Naive thymus-derived CD4-positive, alpha-beta T cell (primary cell): Measurements from ENCODE around the gene SHC2. TPM values are rescaled to one million over a fixed set of nuclear protein-coding genes. Genes with fewer than 3 reads are reported as not detected.
A peak's percentile ranks its signal among the peaks of the same experiment; 100 is the strongest.

Experiments
- ATAC-seq: fragments of 150-1000 bp; cut with Tn5 transposase; 2 replicates; pipeline ENCODE4 v1.10.0; 2021; ENCODE audit warnings: mild to moderate bottlenecking, moderate library complexity
- CTCF ChIA-PET: fragments of 350-600 bp; sonication (Branson Sonifier 250); formaldehyde crosslinking; loops from one replicate; lab custom pipeline; 2021; ENCODE audit warnings: antibody characterized with exemption; lab: Charles Lee
- POLR2A ChIA-PET: fragments of 350-600 bp; sonication (Branson Sonifier 250); formaldehyde crosslinking; loops from one replicate; lab custom pipeline; 2021; ENCODE audit warnings: antibody characterized with exemption, inconsistent platforms; lab: Charles Lee
- DNase-seq, 9 donors: peaks; one replicate each; pipeline versions ENCODE4 v3.0.0 to v3.0.0-alpha.2; 2020 to 2022; ENCODE audit warnings: mixed read lengths in 1 of 9
- H3K27ac ChIP-seq: one replicate; pipeline ENCODE4 v1.7.0; 2013; ENCODE audit warnings: mild to moderate bottlenecking, low read depth, low read length, moderate library complexity
- H3K27me3 ChIP-seq, 2 donors: one replicate each; pipeline ENCODE4 v1.7.0; 2013; ENCODE audit warnings: low read length in 2 of 2, mild to moderate bottlenecking in 2 of 2, moderate library complexity in 2 of 2; ENCODE audit not compliant: control insufficient read depth in 2 of 2, insufficient read depth in 2 of 2
- H3K36me3 ChIP-seq, 3 experiments: 1 replicate in 2 of 3; 2 replicates in 1 of 3; pipeline ENCODE4 v1.7.0; 2013; ENCODE audit warnings: low read length in 3 of 3, mild to moderate bottlenecking in 3 of 3, moderate library complexity in 1 of 3; ENCODE audit not compliant: insufficient read depth in 3 of 3, control insufficient read depth in 2 of 3
- H3K4me1 ChIP-seq, 2 donors: one replicate each; pipeline ENCODE4 v1.7.0; 2013; ENCODE audit warnings: low read length in 2 of 2, mild to moderate bottlenecking in 2 of 2, moderate library complexity in 1 of 2; ENCODE audit not compliant: control insufficient read depth in 2 of 2, insufficient read depth in 2 of 2
- H3K4me3 ChIP-seq: 2 replicates; pipeline ENCODE4 v1.7.0; 2013; ENCODE audit warnings: mild to moderate bottlenecking, low read length
- H3K9me3 ChIP-seq, 3 experiments: 1 replicate in 2 of 3; 2 replicates in 1 of 3; pipeline ENCODE4 v1.7.0; 2013; ENCODE audit warnings: low read length in 3 of 3; ENCODE audit not compliant: control insufficient read depth in 2 of 3
- H3K27ac Mint-ChIP-seq, 9 donors: one replicate each; pipeline ENCODE4 v1.8.0; 2020 to 2022; ENCODE audit warnings: mixed read lengths in 9 of 9, mild to moderate bottlenecking in 8 of 9, moderate library complexity in 5 of 9, inconsistent platforms in 2 of 9
- H3K27me3 Mint-ChIP-seq, 5 donors: one replicate each; pipeline ENCODE4 v1.8.0; 2021 to 2022; ENCODE audit warnings: mixed read lengths in 5 of 5, mild to moderate bottlenecking in 1 of 5
- H3K36me3 Mint-ChIP-seq, 5 donors: one replicate each; pipeline ENCODE4 v1.8.0; 2020 to 2022; ENCODE audit warnings: mixed read lengths in 5 of 5, mild to moderate bottlenecking in 3 of 5, inconsistent platforms in 1 of 5
- H3K4me1 Mint-ChIP-seq, 7 donors: one replicate each; pipeline ENCODE4 v1.8.0; 2020 to 2022; ENCODE audit warnings: mixed read lengths in 7 of 7, mild to moderate bottlenecking in 3 of 7, inconsistent platforms in 1 of 7
- H3K4me3 Mint-ChIP-seq, 10 donors: one replicate each; pipeline ENCODE4 v1.8.0; 2020 to 2022; ENCODE audit warnings: mild to moderate bottlenecking in 10 of 10, mixed read lengths in 10 of 10, moderate library complexity in 6 of 10, inconsistent platforms in 2 of 10
- H3K9me3 Mint-ChIP-seq, 11 donors: one replicate each; pipeline ENCODE4 v1.8.0; 2020 to 2022; ENCODE audit warnings: mixed read lengths in 11 of 11, mild to moderate bottlenecking in 4 of 11, inconsistent platforms in 1 of 11, moderate library complexity in 1 of 11
- intact Hi-C, 2 donors: fragments of 100-400 bp; cut with micrococcal nuclease; formaldehyde crosslinking; loops; one replicate each; pipeline ENCODE4 v1.15.1; 2023
- polyA plus RNA-seq, 2 donors: library from polyadenylated mRNA; unstranded; fragments of 300-500 nt; fragmentation: Illumina TruSeq; gene quantifications; one replicate each; pipeline ENCODE4 v1.2.3, GENCODE V29; 2021
- total RNA-seq, 6 experiments: library from RNA in 5 of 6; stranded (reverse) in 5 of 6; gene quantifications; 1 replicate in 5 of 6; 2 replicates in 1 of 6; pipeline ENCODE4 v1.2.3 and lab custom pipeline; 2021 to 2026

Gene SHC2
- total and polyA plus RNA-seq, 7 experiments from 2014 or later = 0.82 to 2.3 (median 2.1) TPM; not detected in 4

GRCh38 chr19:408902-409515 lies 51.8 kb downstream of the SHC2 start, which contains the start of gene C2CD4C:
C2CD4C (minus strand) TSS chr19:409147; CDS start chr19:408361, 786 bp downstream.
- H3K27ac ChIP-seq = no peak within 1 kb of the TSS
- H3K4me3 Mint-ChIP-seq = peak within 1 kb of the TSS; percentile 66 to 92 (median 87)
- CTCF ChIA-PET = no interaction called here
- DNase-seq (peak in 4 of 9 donors; percentile 19 to 38 (median 21)), ATAC-seq (peak; percentile 30)
- H3K4me1 Mint-ChIP-seq = peaks cover 5 to 9% (median 7%) of the 10 kb centered on the region in 7 donors
- H3K27me3 Mint-ChIP-seq = peaks cover 9 to 20% (median 12%) of the 10 kb centered on the region in 5 donors
- H3K9me3 ChIP-seq = no peaks in the 10 kb centered on the region
- no peaks in the 10 kb centered on the region for H3K36me3 ChIP-seq
- peak within 1 kb of the TSS in 3 of 9 donors; percentile 17 to 72 (median 51) for H3K27ac Mint-ChIP-seq
- H3K4me1 ChIP-seq = peaks cover 0 to 8% of the 10 kb centered on the region in 2 donors
- POLR2A ChIA-PET = no interaction called here
- peak within 1 kb of the TSS; percentile 52 for H3K4me3 ChIP-seq
- peaks cover 0 to 7% (median 0%) of the 10 kb centered on the region in 11 donors for H3K9me3 Mint-ChIP-seq
- peaks cover 0 to 4% (median 0%) of the 10 kb centered on the region in 5 donors for H3K36me3 Mint-ChIP-seq
- intact Hi-C loops = no loop called here
- H3K27me3 ChIP-seq = peaks cover 0 to 9% of the 10 kb centered on the region in 2 donors

- H3K36me3 Mint-ChIP-seq = peaks cover 0 to 4% (median 0%) of the 10 kb centered on the region in 5 donors
- peaks cover 9 to 21% (median 12%) of the 10 kb centered on the region in 5 donors for H3K27me3 Mint-ChIP-seq
- Histone ChIP-seq H3K9me3 (no peaks in the 10 kb centered on the region), H3K27me3 (peaks cover 0 to 9% of the 10 kb centered on the region in 2 donors), H3K4me3 (no peak overlapping the region), H3K4me1 (peaks cover 0 to 8% of the 10 kb centered on the region in 2 donors), H3K36me3 (no peaks in the 10 kb centered on the region), H3K27ac (no peak overlapping the region)
- peak overlapping the region in 1 of 10 donors; percentile 53 for H3K4me3 Mint-ChIP-seq
- ChIA-PET CTCF (no interaction called here), POLR2A (no interaction called here)
- H3K27ac Mint-ChIP-seq = no peak overlapping the region
- peaks cover 5 to 9% (median 7%) of the 10 kb centered on the region in 7 donors for H3K4me1 Mint-ChIP-seq
- DNase-seq (peak in 1 of 9 donors; percentile 20), ATAC-seq (no peak)
- intact Hi-C loops = no loop called here
- H3K9me3 Mint-ChIP-seq = peaks cover 0 to 7% (median 0%) of the 10 kb centered on the region in 11 donors
Observed at GRCh38 chr19:408441-408901, 52.4 kb downstream of the SHC2 start.

- CTCF ChIA-PET = no interaction called here
- no peak overlapping the region for H3K27ac ChIP-seq
- H3K27ac Mint-ChIP-seq = no peak overlapping the region
- DNase-seq (no peak), ATAC-seq (no peak)
- peaks cover 0 to 7% (median 0%) of the 10 kb centered on the region in 11 donors for H3K9me3 Mint-ChIP-seq
- POLR2A ChIA-PET = no interaction called here
- H3K4me1 ChIP-seq = peaks cover 0 to 8% of the 10 kb centered on the region in 2 donors
- intact Hi-C loops = no loop called here
- peaks cover 5 to 9% (median 7%) of the 10 kb centered on the region in 7 donors for H3K4me1 Mint-ChIP-seq
- peaks cover 0 to 9% of the 10 kb centered on the region in 2 donors for H3K27me3 ChIP-seq
- H3K9me3 ChIP-seq = no peaks in the 10 kb centered on the region
- H3K36me3 Mint-ChIP-seq = peaks cover 0 to 4% (median 0%) of the 10 kb centered on the region in 5 donors
- no peak overlapping the region for H3K4me3 ChIP-seq
- peak overlapping the region in 1 of 10 donors; percentile 53 for H3K4me3 Mint-ChIP-seq
- no peaks in the 10 kb centered on the region for H3K36me3 ChIP-seq
- H3K27me3 Mint-ChIP-seq = peaks cover 10 to 25% (median 17%) of the 10 kb centered on the region in 5 donors
Observed at GRCh38 chr19:407511-408440, 53.1 kb downstream of the SHC2 start.

- Mint-ChIP-seq H3K27me3 (peaks cover 10 to 27% (median 18%) of the 10 kb centered on the region in 5 donors), H3K4me3 (no peak overlapping the region), H3K27ac (no peak overlapping the region), H3K9me3 (peaks cover 0 to 7% (median 0%) of the 10 kb centered on the region in 11 donors), H3K4me1 (peaks cover 5 to 9% (median 7%) of the 10 kb centered on the region in 7 donors), H3K36me3 (peaks cover 0 to 4% (median 0%) of the 10 kb centered on the region in 5 donors)
- intact Hi-C loops = no loop called here
- Histone ChIP-seq H3K36me3 (no peaks in the 10 kb centered on the region), H3K27me3 (peaks cover 0 to 9% of the 10 kb centered on the region in 2 donors), H3K4me1 (peaks cover 0 to 8% of the 10 kb centered on the region in 2 donors), H3K27ac (no peak overlapping the region), H3K9me3 (no peaks in the 10 kb centered on the region), H3K4me3 (no peak overlapping the region)
- CTCF ChIA-PET = no interaction called here
- DNase-seq (no peak), ATAC-seq (no peak)
- POLR2A ChIA-PET = no interaction called here
Observed at GRCh38 chr19:406971-407510, 53.8 kb downstream of the SHC2 start.

GRCh38 chr19:406135-406781 lies 54.6 kb downstream of the SHC2 start:
- Histone ChIP-seq H3K27ac (no peak overlapping the region), H3K4me1 (peaks cover 0 to 8% of the 10 kb centered on the region in 2 donors), H3K36me3 (no peaks in the 10 kb centered on the region), H3K27me3 (peaks cover 0 to 9% of the 10 kb centered on the region in 2 donors), H3K4me3 (no peak overlapping the region), H3K9me3 (no peaks in the 10 kb centered on the region)
- ChIA-PET POLR2A (no interaction called here), CTCF (no interaction called here)
- Mint-ChIP-seq H3K4me3 (peak overlapping the region in 1 of 10 donors; percentile 30), H3K4me1 (peaks cover 5 to 9% (median 7%) of the 10 kb centered on the region in 7 donors), H3K27me3 (peaks cover 10 to 27% (median 18%) of the 10 kb centered on the region in 5 donors), H3K9me3 (peaks cover 0 to 7% (median 0%) of the 10 kb centered on the region in 11 donors), H3K36me3 (peaks cover 0 to 4% (median 0%) of the 10 kb centered on the region in 5 donors), H3K27ac (no peak overlapping the region)
- DNase-seq = no peak
- intact Hi-C loops = no loop called here
- no peak for ATAC-seq
